ENCODE results near the gene CNNM2. TPM values are rescaled to one million over a fixed set of nuclear protein-coding genes. Genes with fewer than 3 reads are reported as not detected.
A peak's percentile ranks its signal among the peaks of the same experiment; 100 is the strongest.

Gene CNNM2
- total RNA-seq, 6 donors from 2014 or later = 6.4 to 33.5 (median 11.7) TPM

- Histone ChIP-seq H3K36me3 (peaks cover 0 to 5% (median 2%) of the 10 kb centered on the region in 4 donors), H3K9me3 (no peaks in the 10 kb centered on the region), H3K4me3 (peak overlapping the region in 3 of 4 donors; percentile 18 to 35 (median 34)), H3K27ac (peak overlapping the region in 2 of 4 donors; percentile 6 to 55), H3K4me1 (peaks cover 0 to 14% (median 4%) of the 10 kb centered on the region in 4 donors), H3K27me3 (no peaks in the 10 kb centered on the region)
- TF ChIP-seq POLR2AphosphoS5 (IDR thresholded peaks at IDR 0.05) (no peak), CTCF (IDR thresholded peaks at IDR 0.05) (peak in 3 of 6 experiments; percentile 9 to 16 (median 14)), EP300 (IDR thresholded peaks at IDR 0.05) (no peak)
- WGBS, 2 donors = 39 to 42% methylated on average over 20 of the region's 20 CpGs
- ATAC-seq (ENCODE audit: low FRiP score in 2 of 2) (peak; percentile 85 to 95), DNase-seq (peak; percentile 77 to 85)
Observed at GRCh38 chr10:103053659-103054581, 135.8 kb downstream of the CNNM2 start.

DNA sequence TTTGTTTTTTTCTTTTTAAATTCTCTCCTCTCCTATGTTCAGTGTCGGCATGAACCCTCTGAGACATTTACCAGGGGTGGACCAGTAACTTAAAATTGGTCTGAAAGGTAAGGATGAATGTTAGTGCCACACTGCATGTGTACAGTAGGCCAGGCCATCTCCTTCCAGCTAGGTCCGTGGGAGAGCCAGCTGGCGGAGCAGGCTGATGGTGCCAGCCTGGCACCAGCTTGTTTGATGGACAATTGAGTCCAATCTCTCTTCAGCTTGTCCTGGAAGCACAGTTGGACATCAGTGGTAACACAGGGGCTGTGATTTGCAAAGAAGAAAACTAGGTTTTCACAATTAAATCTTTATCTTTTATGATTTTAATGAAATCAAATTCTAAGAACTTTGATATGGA, 136.5 kb downstream of the CNNM2 start:
- H3K4me3 ChIP-seq = no peak overlapping the region
- H3K9me3 ChIP-seq = no peaks in the 10 kb centered on the region
- TF ChIP-seq POLR2A (IDR thresholded peaks at IDR 0.05) = no peak
- H3K27ac ChIP-seq = peak overlapping the region in 1 of 4 donors; percentile 55
- H3K36me3 ChIP-seq = peaks cover 0 to 5% (median 2%) of the 10 kb centered on the region in 4 donors
- peaks cover 0 to 14% (median 4%) of the 10 kb centered on the region in 4 donors for H3K4me1 ChIP-seq
- no peak for ATAC-seq (ENCODE audit: low FRiP score in 2 of 2)
- H3K27me3 ChIP-seq = no peaks in the 10 kb centered on the region
- DNase-seq = peak in 1 of 2 donors; percentile 14
- WGBS, 2 donors = 78 to 83% methylated on average over 3 of the region's 3 CpGs

- ATAC-seq (ENCODE audit: low FRiP score in 2 of 2) = no peak
- no peak for DNase-seq
- 62 to 73% methylated on average over 4 of the region's 4 CpGs for WGBS, 2 donors
- H3K4me1 ChIP-seq = peaks cover 0 to 14% (median 4%) of the 10 kb centered on the region in 4 donors
- H3K27ac ChIP-seq = no peak overlapping the region
- H3K9me3 ChIP-seq = no peaks in the 10 kb centered on the region
- H3K36me3 ChIP-seq = peaks cover 0 to 5% (median 2%) of the 10 kb centered on the region in 4 donors
- H3K4me3 ChIP-seq = no peak overlapping the region
- H3K27me3 ChIP-seq = no peaks in the 10 kb centered on the region
- TF ChIP-seq POLR2A (IDR thresholded peaks at IDR 0.05) (no peak), CTCF (IDR thresholded peaks at IDR 0.05) (no peak), EP300 (IDR thresholded peaks at IDR 0.05) (no peak), POLR2AphosphoS5 (IDR thresholded peaks at IDR 0.05) (no peak)
Observed at GRCh38 chr10:103055105-103055504, 137.0 kb downstream of the CNNM2 start.

- no peaks in the 10 kb centered on the region for H3K9me3 ChIP-seq
- H3K4me1 ChIP-seq = peaks cover 0 to 14% (median 4%) of the 10 kb centered on the region in 4 donors
- TF ChIP-seq POLR2A (IDR thresholded peaks at IDR 0.05) (no peak), EP300 (IDR thresholded peaks at IDR 0.05) (no peak), POLR2AphosphoS5 (IDR thresholded peaks at IDR 0.05) (no peak), CTCF (IDR thresholded peaks at IDR 0.05) (no peak)
- H3K27ac ChIP-seq = no peak overlapping the region
- H3K4me3 ChIP-seq = no peak overlapping the region
- no peak for ATAC-seq (ENCODE audit: low FRiP score in 2 of 2)
- no peaks in the 10 kb centered on the region for H3K27me3 ChIP-seq
- DNase-seq = no peak
- WGBS, 2 donors = 59 to 66% methylated on average over 3 of the region's 3 CpGs
- H3K36me3 ChIP-seq = peaks cover 0 to 5% (median 2%) of the 10 kb centered on the region in 4 donors
Observed at GRCh38 chr10:103058034-103058433, 139.9 kb downstream of the CNNM2 start.

DNA sequence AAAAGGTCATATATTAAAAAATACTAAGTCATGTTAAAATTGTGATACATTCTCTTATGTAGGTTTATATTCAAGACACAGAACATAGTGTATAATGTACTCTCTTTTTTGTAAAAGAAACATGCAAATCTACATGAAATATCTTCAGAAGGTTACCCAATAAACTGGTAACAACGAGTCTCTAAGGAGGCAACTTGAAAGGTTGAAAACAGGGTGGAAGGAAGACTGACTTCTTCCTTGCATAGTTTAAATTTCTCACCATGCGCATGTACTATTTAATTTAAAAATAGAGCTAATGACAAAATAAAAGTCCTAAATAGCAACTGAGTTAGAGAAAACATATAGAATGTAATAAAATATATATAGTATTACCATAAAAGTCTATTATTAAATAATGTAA, 142.5 kb downstream of the CNNM2 start:
- Histone ChIP-seq H3K4me1 (no peaks in the 10 kb centered on the region), H3K36me3 (peaks cover 0 to 5% (median 2%) of the 10 kb centered on the region in 4 donors), H3K27me3 (no peaks in the 10 kb centered on the region), H3K4me3 (no peak overlapping the region), H3K9me3 (no peaks in the 10 kb centered on the region), H3K27ac (no peak overlapping the region)
- no peak for DNase-seq
- no peak for ATAC-seq (ENCODE audit: low FRiP score in 2 of 2)
- WGBS, 2 donors = 76 to 79% methylated on average over 2 of the region's 2 CpGs
- no peak for TF ChIP-seq POLR2A (IDR thresholded peaks at IDR 0.05)
- TF ChIP-seq CTCF (IDR thresholded peaks at IDR 0.05) = no peak
- no peak for TF ChIP-seq POLR2AphosphoS5 (IDR thresholded peaks at IDR 0.05)
